NCI-H1417 treated with DMSO at 0.1 percent for 48 hours (cell line): Measurements from ENCODE around the gene WDSUB1.

Source experiments
- DNase-seq: peaks from one replicate; lab custom pipeline; 2025; lab: John Stamatoyannopoulos, UW

Gene WDSUB1

DNA sequence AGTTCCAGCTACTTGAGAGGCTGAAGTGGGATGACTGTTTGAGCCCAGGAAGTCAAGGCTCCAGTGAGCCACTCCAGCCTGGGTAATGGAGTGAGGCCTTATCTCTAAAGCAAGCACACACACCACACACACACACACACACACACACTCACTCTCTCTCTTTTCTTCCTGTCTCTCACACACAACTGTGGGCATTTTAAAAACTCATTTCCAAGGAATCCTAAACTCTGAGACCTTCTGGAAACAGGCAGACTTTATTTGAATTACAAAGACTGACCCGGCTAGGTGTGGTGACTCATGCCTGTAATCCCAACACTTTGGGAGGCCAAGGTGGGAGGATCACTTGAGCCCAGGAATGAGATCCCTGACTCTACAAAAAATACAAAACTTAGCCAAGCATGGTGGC, 21.3 kb downstream of the WDSUB1 start:
- DNase-seq: no peak

DNA sequence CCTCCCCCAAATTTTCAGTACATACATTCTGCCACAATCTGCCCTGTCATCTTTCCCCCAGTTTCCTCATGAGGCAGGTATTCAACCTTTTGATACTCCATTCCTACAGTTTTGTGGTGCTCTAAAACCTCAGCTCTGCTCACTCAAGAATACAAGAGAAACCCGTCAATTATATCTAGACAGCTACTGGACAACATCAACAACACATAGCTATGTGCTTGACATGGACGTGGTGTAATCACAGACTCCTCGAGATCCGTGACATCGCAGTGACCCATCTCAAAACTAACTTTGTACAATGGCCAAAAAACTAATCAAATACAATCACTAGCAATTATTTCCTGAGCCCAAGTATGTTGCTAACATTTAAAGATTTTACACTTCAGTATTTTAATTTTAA, 23.6 kb downstream of the WDSUB1 start:
- no peak for DNase-seq

DNA sequence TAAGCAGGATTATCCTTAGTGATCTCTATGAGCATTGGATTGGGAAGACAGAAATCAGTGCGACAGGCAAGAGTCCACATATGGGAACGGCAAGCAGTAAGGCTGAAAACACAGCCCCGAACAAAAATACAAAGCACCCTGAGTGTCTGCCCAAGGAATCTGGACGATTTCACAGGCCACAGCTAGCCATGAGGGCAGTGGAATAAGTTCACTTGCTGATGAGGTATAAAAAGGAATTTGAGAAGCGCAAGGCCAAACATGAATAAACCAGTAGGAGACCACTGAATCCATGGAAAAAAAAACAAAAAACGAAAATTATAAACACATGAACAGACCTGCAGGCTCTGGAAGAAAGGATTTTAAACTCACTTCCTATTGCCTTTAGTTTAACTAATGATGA, 24.3 kb downstream of the WDSUB1 start:
- no peak for DNase-seq

GRCh38 chr2:159256159-159256558, 30.3 kb downstream of the WDSUB1 start:
- no peak for DNase-seq

DNA sequence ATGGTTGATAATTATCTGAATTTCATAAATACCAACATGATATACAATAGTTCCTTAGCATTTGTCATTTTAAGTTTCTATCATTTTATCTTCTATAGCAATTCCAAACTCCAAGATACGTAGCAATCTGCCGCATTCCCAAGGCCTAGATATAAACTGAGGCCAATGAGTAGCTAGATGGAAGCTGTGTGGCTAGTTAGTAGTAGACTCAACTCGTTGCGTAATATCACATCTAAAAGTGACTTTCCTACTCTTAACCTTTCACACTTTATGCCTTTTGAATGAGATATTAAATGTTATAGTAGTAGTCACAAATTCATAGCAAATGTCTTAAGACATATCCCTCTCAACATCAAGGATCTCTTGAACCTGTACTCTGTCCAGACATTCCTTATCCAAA, 33.6 kb downstream of the WDSUB1 start:
- no peak for DNase-seq

DNA sequence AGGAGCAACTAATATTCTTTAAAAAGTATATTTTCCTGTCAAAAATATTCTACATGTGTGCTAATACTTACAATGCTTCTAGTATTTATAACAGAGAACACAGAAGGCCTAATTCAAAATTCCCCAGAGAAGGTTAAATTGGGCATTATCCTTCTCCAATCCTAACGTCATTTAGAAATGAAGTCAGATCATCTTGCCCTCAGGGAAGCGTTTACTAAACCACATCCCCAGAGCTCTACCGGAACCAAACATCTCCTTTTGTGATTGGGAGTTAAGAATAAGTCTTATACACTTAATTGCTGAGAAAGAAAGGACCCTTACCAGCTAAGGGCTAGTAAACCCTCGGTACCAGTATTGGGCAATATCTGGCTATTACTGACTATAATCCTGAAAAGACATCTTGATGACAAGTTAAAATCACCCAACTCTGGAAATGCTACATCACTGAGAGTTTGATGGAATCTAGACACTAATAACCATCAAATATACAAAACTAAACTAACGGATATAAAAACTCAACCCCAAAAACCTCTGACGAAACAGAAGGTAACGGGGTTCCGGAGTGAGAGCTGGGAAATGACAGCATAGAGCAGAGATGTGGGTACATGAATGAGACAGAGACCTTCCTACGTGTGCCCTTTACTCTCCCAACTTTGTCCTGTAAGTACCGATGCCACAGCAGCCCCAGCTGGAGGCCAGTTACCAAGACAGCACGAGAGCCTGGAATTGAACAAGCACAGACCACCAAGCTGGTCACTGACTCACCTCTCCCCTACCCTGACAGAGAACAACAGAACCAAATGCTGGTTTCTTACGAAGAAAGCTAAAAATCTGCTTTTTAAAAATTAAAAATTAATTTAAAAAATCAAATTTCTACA, 35.0 kb downstream of the WDSUB1 start:
- DNase-seq: no peak

GRCh38 chr2:159249990-159250715, 36.4 kb downstream of the WDSUB1 start:
- no peak for DNase-seq

DNA sequence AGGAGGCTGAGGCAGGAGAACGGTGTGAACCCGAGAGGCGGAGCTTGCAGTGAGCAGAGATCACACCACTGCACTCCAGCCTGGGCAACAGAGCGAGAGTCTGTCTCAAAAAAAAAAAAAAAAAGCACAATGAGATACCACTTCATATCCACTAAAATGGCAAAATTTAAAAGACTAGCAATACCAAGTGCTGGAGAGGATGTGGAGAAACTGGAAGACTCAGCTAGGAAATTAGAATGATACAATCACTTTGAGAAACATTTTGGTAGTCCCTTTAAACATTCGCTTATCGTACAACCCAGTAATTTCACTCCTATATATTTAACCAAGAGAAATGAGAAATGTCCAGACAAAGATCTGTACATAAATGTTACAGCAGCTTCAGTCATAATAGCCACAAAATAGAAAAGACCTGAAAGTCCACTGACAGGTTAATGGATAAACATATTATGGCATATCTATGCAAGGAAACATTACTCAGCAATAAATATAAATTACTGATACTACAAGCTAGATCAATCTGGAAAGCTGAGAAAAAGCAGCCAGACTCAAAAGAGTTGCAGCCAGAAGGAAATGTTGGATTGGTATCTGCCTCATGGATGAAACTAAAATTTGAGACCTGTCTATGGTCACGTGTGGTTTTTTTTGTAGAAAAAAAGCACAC, 40.0 kb downstream of the WDSUB1 start:
- no peak for DNase-seq

- no peak for DNase-seq
Measured at GRCh38 chr2:159243529-159243928, 43.0 kb downstream of the WDSUB1 start.

GRCh38 chr2:159234868-159235267, 51.6 kb downstream of the WDSUB1 start:
- no peak for DNase-seq

DNA sequence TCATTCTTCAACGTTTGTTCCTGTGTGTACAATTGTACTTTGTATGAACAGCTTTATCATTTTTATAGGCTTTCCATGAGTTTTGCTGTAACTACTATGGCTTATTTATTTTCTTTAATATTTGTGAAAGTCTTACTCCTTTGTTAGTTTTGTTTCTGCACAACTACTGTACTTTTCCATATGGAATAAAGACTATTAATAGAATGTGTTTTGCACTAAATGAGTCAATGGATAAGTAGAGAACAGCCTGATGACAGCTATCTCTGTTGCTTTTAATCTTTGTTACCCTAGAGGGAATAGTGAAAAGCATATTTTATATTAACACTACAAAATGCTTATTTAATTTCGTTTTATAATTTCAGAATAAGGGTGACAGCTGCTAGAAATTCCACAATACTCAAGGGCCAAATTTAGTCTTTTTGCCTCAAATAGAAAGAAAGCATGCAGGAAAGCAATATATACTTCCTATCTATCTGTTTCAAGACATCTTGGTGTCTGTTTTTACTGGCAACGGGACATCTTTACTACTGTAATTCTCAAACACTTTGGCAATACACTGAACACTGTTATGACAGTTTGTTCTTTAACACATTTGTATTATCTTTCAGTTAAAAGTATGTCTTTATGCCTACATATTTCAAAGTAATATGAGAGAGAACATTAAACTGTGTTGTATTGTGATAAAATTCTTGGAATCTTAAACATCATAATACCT, 53.9 kb downstream of the WDSUB1 start:
- no peak for DNase-seq

- no peak for DNase-seq
Measured at GRCh38 chr2:159230145-159230877, 56.2 kb downstream of the WDSUB1 start.

DNA sequence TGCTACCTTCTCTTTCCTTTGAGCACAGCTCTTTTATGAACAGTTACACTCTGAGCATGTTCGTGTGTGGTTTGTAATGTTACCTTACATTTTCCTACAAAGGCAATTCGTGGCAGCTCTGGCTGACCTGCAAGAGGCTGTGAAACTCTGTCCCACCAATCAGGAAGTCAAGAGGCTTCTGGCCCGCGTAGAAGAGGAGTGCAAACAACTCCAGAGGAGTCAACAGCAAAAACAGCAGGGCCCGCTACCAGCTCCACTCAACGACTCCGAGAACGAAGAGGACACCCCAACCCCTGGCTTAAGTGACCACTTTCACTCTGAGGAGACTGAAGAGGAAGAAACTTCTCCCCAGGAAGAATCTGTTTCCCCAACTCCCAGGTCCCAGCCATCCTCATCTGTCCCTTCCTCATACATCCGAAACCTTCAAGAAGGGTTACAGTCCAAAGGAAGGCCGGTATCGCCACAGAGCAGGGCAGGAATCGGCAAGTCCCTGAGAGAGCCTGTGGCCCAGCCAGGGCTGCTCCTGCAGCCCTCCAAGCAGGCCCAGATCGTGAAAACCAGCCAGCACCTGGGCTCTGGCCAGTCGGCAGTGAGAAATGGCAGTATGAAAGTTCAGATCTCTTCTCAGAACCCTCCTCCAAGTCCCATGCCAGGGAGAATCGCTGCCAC, 56.9 kb downstream of the WDSUB1 start:
- DNase-seq: no peak

GRCh38 chr2:159228081-159228581, 58.4 kb downstream of the WDSUB1 start:
- DNase-seq: no peak

DNA sequence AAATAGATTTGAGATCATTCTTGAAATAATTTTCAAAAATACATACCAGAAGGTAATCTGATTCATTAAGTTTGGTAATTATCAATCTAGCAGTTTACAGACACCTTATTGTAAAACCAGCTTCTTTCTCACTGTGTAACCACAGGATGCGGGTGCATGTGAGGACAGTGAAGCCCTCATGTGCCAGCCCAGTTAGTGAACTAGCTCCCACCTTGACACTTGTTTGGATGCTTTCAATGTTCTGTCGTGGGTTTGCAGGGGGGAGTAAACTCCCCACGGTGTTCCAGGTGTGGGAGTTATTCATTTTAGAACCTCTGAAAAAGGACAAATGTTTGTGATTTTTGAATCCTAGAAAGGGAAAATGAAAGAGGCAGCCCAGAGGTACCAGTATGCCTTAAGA, 59.0 kb downstream of the WDSUB1 start:
- no peak for DNase-seq

GRCh38 chr2:159226608-159227385, 59.7 kb downstream of the WDSUB1 start:
- DNase-seq: no peak

GRCh38 chr2:159226059-159226461, 60.4 kb downstream of the WDSUB1 start:
- DNase-seq: no peak

GRCh38 chr2:159225025-159226016, 61.2 kb downstream of the WDSUB1 start:
- no peak for DNase-seq
